ENCODE results near the gene TBC1D9B. TPM values are rescaled to one million over a fixed set of nuclear protein-coding genes. Genes with fewer than 3 reads are reported as not detected.

Gene TBC1D9B
- total RNA-seq, 4 donors from 2014 or later: 75.5 to 115 (median 94.3) TPM

DNA sequence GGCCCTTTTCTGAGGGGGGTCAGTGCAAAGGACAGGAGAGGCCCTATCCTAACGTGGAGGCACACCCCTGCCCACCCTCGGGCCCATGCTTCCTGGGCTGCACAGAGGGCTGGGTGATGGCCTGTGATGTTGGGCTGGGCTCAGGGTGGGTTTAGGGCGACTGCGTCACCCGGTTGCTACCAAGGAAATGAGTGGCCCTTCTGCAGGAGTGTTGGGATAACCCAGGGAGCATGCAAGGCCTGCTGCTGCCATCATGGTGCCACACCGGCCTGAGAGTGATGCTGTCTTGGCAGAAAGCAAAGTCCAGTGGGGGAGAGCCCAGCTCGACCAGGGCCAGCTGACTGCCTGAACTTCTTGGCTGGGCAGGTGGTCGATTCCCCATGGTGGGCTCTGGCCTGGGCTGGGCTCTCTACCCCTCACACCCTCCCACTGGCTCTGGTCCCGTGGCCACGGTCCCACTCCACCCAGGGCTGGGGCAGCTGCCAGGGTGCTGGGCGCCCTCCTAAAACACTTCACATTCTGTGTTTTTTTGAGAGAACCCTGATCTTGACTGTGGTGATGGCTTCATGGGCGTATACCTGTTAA lies 27.5 kb downstream of the TBC1D9B start:
- Histone ChIP-seq H3K27ac (no peak overlapping the region), H3K36me3 (peaks cover 28 to 29% of the 10 kb centered on the region in 2 donors), H3K9me3 (no peaks in the 10 kb centered on the region), H3K4me1 (no peaks in the 10 kb centered on the region), H3K4me3 (replicated peaks in 1 of 3) (no peak overlapping the region), H3K27me3 (no peaks in the 10 kb centered on the region)
- WGBS, 2 donors: 84 to 90% methylated on average over 8 to 11 of the region's 12 CpGs
- no peak for DNase-seq
- TF ChIP-seq POLR2A (IDR thresholded peaks at IDR 0.05): no peak
- TF ChIP-seq, protein P1, sequence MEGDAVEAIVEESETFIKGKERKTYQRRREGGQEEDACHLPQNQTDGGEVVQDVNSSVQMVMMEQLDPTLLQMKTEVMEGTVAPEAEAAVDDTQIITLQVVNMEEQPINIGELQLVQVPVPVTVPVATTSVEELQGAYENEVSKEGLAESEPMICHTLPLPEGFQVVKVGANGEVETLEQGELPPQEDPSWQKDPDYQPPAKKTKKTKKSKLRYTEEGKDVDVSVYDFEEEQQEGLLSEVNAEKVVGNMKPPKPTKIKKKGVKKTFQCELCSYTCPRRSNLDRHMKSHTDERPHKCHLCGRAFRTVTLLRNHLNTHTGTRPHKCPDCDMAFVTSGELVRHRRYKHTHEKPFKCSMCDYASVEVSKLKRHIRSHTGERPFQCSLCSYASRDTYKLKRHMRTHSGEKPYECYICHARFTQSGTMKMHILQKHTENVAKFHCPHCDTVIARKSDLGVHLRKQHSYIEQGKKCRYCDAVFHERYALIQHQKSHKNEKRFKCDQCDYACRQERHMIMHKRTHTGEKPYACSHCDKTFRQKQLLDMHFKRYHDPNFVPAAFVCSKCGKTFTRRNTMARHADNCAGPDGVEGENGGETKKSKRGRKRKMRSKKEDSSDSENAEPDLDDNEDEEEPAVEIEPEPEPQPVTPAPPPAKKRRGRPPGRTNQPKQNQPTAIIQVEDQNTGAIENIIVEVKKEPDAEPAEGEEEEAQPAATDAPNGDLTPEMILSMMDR (IDR thresholded peaks at IDR 0.05): no peak
- intact Hi-C loops (cut with DNase I): no loop called here

GRCh38 chr5:179879690-179880010 lies 28.0 kb downstream of the TBC1D9B start:
- Histone ChIP-seq H3K4me1 (no peaks in the 10 kb centered on the region), H3K36me3 (peaks cover 28 to 31% of the 10 kb centered on the region in 2 donors), H3K4me3 (replicated peaks in 1 of 3) (no peak overlapping the region), H3K27ac (no peak overlapping the region), H3K9me3 (no peaks in the 10 kb centered on the region), H3K27me3 (no peaks in the 10 kb centered on the region)
- TF ChIP-seq, protein P1 (IDR thresholded peaks at IDR 0.05): no peak
- TF ChIP-seq POLR2A (IDR thresholded peaks at IDR 0.05): no peak
- no peak for DNase-seq
- WGBS, 2 donors: 80% methylated on average over 13 of the region's 13 CpGs
- intact Hi-C loops (cut with DNase I): no loop called here

DNA sequence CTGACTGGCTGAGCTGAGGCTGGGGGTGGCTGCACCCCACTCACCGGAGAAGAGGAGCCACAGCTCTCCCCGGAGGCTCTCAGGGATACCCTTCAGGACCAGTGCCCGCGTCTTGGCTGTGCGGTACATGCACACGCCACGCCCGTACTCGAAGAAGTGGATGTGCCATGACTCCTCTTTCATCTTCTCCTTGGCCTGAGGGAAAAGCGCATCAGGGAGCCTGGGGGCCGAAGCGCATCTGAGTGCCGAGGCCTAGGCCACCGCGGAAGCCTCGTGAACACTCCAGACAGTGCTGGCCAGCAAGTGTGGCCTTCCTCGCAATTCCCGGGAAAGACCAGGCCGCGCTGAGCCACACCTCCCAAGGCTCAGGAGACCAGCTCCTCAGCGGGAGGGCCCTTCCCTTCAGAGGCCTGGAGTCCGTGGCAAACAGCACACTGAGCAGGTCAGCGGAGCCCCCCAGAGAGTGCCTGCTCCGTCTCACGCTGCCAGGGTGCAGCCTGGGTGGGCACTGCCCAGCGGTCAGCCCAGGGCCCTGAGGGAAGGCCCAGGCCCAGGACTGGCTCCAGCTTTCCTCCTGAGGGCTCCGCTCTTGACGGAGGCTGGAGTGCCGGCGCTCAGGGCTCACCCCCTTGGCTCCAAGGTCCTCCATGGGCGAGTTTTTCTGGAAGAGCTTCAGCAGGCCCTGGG lies 28.6 kb downstream of the TBC1D9B start:
- DNase-seq: no peak
- no peaks in the 10 kb centered on the region for H3K9me3 ChIP-seq
- no peaks in the 10 kb centered on the region for H3K4me1 ChIP-seq
- no peak overlapping the region for H3K27ac ChIP-seq
- intact Hi-C loops (cut with DNase I): no loop called here
- H3K27me3 ChIP-seq: no peaks in the 10 kb centered on the region
- peaks cover 28 to 31% of the 10 kb centered on the region in 2 donors for H3K36me3 ChIP-seq
- no peak overlapping the region for H3K4me3 ChIP-seq (replicated peaks in 1 of 3)
- TF ChIP-seq POLR2A (IDR thresholded peaks at IDR 0.05): no peak
- 95 to 98% methylated on average over 20 to 25 of the region's 31 CpGs for WGBS, 2 donors

- intact Hi-C loops (cut with DNase I): no loop called here
- Histone ChIP-seq H3K27ac (no peak overlapping the region), H3K27me3 (no peaks in the 10 kb centered on the region), H3K4me3 (replicated peaks in 1 of 3) (no peak overlapping the region), H3K9me3 (no peaks in the 10 kb centered on the region), H3K36me3 (peaks cover 27 to 31% of the 10 kb centered on the region in 2 donors), H3K4me1 (no peaks in the 10 kb centered on the region)
- no peak for TF ChIP-seq POLR2A (IDR thresholded peaks at IDR 0.05)
- TF ChIP-seq, protein P1 (IDR thresholded peaks at IDR 0.05): no peak
- 90 to 98% methylated on average over 9 of the region's 26 CpGs for WGBS, 2 donors
- DNase-seq: no peak
Measured at GRCh38 chr5:179878222-179879002, 29.3 kb downstream of the TBC1D9B start.

GRCh38 chr5:179876610-179876952 lies 31.1 kb downstream of the TBC1D9B start:
- Histone ChIP-seq H3K4me1 (no peaks in the 10 kb centered on the region), H3K27me3 (no peaks in the 10 kb centered on the region), H3K27ac (no peak overlapping the region), H3K9me3 (no peaks in the 10 kb centered on the region), H3K4me3 (replicated peaks in 1 of 3) (no peak overlapping the region), H3K36me3 (peaks cover 40 to 45% of the 10 kb centered on the region in 2 donors)
- 90 to 96% methylated on average over 3 of the region's 3 CpGs for WGBS, 2 donors
- DNase-seq: no peak
- intact Hi-C loops (cut with DNase I): no loop called here
- TF ChIP-seq, protein P1 (IDR thresholded peaks at IDR 0.05): no peak
- no peak for TF ChIP-seq POLR2A (IDR thresholded peaks at IDR 0.05)

Measured in thyroid gland (tissue), 4 donors.